ENCODE measurements around the gene MAGED1.

The MAGED1 gene, protein sequence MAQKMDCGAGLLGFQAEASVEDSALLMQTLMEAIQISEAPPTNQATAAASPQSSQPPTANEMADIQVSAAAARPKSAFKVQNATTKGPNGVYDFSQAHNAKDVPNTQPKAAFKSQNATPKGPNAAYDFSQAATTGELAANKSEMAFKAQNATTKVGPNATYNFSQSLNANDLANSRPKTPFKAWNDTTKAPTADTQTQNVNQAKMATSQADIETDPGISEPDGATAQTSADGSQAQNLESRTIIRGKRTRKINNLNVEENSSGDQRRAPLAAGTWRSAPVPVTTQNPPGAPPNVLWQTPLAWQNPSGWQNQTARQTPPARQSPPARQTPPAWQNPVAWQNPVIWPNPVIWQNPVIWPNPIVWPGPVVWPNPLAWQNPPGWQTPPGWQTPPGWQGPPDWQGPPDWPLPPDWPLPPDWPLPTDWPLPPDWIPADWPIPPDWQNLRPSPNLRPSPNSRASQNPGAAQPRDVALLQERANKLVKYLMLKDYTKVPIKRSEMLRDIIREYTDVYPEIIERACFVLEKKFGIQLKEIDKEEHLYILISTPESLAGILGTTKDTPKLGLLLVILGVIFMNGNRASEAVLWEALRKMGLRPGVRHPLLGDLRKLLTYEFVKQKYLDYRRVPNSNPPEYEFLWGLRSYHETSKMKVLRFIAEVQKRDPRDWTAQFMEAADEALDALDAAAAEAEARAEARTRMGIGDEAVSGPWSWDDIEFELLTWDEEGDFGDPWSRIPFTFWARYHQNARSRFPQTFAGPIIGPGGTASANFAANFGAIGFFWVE

DNA sequence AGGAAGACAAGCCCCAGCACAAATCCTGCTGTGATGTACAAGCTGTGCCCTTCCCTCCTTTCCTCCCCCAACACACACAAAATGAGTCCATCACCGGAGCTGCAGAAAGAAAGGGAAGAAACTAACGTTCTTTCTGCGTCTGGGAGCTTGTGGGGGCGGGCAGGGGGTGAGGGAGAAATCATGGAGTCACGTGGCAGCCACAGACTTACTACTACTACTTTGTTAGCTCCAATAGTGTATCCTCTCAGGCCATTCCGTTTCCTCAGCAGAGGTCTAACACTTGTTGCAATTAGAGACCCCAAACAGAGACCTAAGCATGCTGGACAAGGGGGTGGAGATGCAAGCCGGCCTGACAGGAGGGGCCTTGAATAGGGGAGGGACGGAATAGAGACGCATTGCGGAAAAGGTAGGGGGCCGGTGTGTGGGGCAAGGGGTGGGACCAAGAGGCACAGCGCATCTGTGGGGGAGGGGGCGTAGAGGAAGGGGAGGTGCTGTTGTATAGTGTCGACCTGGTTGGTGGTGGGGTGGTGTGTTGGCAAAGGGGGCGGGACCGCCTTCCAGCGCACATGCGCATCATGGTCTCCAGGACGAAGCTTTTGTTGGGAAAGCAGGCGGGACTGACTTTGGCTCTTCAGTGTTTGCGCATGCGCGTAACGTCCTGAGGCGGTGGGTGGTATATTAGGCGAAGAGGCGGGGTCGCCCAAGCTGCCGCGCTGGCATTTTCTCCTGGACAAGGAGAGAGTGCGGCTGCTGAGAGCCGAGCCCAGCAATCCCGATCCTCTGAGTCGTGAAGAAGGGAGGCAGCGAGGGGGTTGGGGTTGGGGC, at the start of gene MAGED1:
TSS of gene MAGED1 (plus strand) at position 703 of the 825 bp plus-strand sequence. CDS start 682 bp downstream, outside the sequence.
- peak; percentile 64 to 65 for DNase-seq (ENCODE audit: low read depth in 2 of 2)

DNA sequence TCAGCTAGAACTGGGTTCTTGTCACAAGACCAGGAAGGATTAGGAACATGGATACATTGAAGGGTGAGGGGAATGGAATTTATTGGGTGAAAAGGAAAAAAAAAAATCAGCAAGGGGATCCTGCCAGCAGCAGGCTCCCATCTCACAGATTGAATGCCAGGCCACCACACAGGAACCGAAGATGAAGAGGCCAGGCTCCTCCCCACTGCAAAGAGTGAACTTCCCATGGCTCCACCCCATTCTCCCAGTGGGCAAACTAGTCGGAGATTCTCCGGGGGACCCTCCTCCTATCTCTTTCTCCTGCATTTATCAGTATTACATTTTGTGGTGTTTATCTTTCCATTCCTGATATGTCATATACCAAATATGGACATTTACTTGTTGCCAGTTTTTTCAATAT, 46.0 kb upstream of the MAGED1 start:
- DNase-seq (ENCODE audit: low read depth in 2 of 2) = no peak

DNA sequence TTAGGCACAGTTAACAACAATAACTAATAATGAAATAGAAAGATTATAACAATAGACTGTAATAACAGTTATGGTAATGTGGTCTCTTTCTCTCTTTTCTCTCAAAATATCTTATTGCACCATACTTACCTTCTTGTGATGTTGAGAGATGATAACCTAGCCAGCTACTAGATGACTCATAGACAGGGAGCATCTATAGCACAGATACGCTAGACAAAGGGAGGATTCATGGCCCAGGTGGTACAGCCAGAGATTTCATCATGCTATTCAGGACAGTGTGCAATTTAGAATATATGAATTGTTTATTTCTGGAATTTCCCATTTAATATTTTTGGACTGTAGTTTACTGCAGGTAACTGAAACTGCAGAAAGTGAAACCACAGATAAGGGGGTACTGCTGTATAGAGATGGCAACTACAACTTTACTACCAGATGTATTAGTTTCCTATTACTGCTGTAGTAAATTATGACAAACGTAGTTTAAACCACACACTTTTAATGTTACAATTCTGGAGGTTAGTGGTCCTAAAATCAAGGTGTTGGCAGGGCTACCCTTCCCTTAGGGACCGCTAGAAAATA, 41.8 kb upstream of the MAGED1 start:
- DNase-seq (ENCODE audit: low read depth in 2 of 2) = no peak

DNA sequence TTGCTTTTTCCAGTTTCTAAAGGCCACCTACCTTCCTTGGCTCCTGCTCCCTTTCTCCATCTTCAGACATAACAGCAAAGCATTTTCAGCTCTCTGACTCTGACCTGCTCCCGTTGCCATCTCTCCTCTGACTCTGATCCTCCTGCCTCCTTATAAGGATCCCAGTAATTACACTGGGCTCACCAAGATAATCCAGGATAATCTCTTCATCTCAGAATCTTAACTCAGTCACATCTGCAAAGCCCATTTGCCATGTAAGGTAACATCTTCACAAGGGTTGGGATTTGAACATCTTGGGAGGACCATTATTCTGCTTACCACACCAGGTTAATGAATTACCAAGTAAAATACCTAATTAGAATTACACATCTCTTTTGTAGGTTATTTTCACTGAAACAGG, 41.3 kb upstream of the MAGED1 start:
- no peak for DNase-seq (ENCODE audit: low read depth in 2 of 2)

DNA sequence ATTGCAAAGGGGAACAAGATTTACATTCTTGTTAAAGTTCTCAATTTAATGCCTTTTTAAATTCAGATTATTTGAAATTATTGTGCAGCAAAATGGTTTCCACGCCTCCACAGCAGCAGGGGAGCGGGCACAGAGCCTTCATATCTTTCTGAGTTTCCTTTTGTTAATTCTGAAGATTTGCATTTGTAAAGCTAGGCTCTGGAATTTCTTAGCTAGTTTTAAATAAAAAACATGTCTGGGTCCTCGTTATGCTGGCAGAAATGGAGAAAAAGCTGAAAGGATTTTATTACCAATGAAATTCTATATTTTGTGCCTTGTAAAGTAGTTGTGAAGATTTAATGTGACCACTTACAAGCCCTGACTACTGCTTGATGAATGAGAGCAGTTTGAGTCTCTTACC, 40.8 kb upstream of the MAGED1 start:
- DNase-seq (ENCODE audit: low read depth in 2 of 2) = no peak

DNA sequence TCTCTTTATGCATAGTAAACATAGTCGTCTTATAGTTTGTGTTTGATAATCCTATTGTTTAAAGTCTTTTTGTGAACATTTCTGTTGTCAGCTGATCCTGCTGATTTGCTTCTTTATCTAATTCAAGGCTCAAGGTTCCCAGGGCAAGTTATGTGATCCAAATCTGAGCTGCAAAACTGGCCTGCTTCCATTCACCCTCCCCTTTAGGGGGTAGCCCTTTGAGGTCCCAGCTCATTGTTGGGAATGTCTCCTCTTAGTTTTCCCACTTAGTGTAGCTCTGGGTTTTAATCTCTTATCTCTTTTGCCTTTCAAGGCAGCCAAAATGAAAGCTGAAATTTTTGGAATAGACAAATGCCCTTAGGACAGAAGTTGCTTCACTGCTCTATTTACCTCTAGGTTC, 40.2 kb upstream of the MAGED1 start:
- no peak for DNase-seq (ENCODE audit: low read depth in 2 of 2)

DNA sequence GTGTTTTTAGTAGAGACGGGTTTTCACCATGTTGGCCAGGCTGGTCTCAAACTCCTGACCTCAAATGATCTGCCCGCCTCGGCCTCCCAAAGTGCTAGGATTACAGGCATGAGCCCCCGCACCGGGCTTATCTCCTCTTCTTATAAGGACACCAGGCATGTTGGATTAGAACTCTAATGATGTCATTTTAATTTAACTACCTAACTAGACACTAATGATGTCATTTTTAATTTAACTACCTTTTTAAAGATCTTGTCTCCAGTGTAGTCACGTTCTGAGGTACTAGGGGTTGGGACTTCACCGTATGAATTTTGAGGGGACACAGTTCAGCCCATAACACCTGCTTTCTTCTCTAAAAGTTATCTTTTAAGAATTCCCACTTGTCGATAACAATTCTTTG, 37.7 kb upstream of the MAGED1 start:
- no peak for DNase-seq (ENCODE audit: low read depth in 2 of 2)

DNA sequence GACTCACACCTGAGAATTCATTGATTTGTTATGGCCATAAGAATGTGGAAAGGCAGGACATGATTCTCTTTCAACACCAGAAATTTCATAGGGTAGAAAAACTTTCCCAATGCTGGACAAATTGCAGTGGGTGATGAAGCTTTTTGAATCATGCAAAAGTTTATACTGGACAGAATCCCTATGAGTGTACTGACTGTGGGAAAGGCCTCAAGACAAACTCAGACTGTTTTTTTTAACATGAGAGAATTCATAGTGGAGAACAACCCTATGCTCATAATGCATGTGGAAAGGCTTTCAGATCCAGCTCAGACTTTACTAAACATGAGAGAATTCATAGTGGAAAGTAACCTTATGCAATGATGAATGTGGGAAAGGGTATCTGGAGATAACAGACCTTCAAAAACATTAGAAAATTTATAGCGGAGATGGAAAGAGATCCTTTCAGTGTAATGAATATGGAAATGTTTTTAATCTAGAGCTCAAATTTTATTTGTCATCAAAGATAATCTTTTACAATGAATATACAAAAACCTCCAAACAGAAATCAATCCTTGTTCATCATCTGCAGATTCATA, 36.2 kb upstream of the MAGED1 start:
- DNase-seq (ENCODE audit: low read depth in 2 of 2) = no peak

DNA sequence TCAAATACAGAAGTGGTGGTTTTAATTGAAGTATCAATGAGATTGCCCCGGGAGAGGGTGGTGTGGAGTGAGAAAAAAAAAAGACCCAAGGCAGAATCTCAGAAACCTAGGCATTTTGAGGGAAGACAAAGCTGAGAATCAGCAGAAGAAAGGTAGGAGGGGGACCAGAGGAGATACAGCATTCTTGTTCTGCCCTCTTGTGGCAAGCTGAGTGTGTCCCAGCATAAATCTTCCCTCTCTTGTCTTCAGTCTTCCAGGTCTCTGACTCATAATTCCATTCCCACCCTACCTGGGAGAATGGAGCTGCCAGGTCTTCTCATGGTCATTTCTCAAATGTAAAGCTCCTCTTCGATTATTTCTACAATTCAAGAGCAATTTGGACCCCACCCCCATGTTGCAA, 32.7 kb upstream of the MAGED1 start:
- no peak for DNase-seq (ENCODE audit: low read depth in 2 of 2)

DNA sequence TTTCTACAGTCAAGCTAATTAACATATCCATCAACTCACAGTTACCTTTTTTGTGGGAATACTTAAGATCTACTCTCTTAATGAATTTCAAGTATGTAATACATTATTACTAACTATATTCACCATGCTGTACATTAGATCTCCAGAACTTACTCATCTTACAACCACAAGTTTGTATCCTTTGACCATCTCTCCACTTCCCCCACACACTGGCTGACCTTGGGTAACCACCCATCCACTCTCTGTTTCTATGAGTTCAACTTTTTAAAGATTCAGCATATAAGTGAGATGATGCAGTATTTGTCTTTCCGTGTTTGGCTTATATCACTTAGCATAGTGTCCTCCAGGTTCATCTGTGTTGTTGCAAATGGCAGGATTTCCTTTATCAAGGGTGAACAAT, 30.5 kb upstream of the MAGED1 start:
- DNase-seq (ENCODE audit: low read depth in 2 of 2) = no peak

DNA sequence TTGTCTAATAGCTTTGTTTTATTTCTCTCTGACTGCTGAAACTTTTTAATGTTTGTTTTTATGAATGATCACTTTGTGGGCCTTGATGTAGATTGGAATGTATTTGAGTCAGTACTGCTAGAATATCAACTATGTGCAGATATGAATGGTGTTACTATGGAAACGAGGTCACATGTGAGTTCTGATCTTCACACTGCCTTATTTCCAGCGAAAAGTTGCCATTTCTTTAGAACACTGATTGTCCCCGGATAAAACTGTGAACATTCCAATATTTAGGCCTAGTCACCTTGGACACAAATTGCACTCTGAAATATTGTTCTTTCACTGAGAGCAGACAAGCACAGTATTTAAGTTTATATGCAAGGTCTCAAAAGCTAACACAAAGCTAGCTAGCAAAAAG, 27.2 kb upstream of the MAGED1 start:
- DNase-seq (ENCODE audit: low read depth in 2 of 2) = no peak

DNA sequence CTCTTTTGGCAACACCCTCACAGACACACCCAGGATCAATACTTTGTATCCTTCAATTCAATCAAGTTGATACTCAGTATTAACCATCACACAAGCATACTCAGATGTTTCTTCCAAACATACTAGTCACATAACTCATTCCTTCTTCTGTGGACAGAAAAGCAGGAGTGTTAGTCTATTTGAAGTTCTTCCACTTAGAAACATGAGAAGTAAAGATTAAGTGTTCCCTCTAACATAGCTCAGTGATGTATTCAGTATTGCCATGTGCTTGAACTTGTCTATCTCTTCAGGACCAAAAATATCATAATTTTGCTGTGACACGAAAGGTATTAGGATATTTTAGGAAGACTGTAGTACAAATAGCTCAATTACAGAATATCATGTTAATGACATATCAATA, 25.8 kb upstream of the MAGED1 start:
- no peak for DNase-seq (ENCODE audit: low read depth in 2 of 2)

DNA sequence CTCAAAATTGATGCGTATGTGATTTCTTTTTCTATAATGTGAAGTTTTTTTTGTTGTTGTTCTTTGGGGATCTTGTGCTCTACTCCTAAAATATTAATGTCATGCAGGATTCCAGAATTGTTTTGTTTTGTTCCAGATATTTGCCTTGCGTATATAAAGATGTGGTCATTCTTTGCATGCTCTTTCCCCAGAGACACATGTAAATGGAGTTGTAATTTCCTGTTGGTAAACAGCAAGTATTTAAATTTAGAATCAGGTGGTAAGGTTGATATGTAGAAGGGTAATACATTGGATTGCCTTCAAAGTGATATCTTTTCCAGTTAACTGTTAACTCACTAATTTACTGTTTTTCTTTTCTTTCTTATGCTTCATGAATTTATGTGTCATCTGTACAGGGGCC, 23.1 kb upstream of the MAGED1 start:
- no peak for DNase-seq (ENCODE audit: low read depth in 2 of 2)

DNA sequence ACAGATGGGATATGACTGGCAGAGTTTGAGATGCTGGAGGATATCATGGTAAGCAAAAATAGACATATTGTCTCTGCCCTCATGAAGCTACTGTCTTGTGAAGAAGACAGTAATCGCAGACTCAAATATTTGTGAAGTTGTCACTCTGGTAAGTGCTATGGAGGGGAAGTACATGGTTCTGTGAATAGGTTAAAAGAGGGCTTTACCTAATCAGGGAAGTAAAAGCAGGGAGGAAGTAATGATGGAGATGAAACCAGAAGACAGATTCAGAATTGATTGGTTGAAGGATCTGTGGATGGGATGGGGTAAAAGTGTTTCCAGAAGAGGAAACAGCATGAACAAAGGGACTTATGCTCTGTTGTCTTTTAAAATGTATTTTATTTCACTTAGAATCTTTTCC, 19.3 kb upstream of the MAGED1 start:
- DNase-seq (ENCODE audit: low read depth in 2 of 2) = no peak

DNA sequence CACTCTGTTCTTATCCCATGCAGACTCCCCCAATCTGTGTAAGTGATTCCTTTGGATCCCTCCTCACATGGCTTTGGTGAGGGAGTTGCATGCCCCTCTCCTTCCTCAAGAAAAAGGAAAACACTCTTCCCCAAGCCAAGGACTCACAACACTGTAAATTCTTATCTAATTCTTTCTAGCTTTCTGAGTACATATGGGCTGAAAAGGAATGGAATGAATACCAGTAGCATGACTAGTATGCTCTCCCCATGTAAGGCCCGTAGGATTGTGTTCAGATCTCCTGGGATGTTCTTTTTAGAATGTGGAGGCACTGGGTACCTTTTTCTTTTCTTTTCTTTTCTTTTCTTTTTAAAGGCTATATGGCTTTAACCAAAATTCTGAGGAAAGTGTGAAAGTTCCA, 17.0 kb upstream of the MAGED1 start:
- DNase-seq (ENCODE audit: low read depth in 2 of 2) = no peak

DNA sequence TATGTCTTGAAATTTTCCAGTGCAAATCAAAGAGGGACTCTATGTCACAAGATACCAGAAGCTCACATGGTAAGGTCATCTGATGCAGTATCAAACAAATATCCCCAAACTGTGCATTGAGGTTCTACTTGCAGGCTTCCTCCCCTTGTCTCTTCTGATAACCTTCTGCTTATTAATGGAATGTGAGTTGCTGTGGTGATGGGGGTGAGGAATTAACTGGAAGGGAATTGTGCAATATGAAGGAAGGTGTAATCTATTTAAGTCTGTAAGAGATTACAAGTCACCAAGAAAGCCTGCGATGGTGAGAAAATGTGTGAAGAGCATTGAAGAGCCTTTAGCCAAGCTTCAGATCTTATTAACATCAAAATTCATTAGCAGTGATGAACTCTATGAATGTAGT, 15.4 kb upstream of the MAGED1 start:
- no peak for DNase-seq (ENCODE audit: low read depth in 2 of 2)

DNA sequence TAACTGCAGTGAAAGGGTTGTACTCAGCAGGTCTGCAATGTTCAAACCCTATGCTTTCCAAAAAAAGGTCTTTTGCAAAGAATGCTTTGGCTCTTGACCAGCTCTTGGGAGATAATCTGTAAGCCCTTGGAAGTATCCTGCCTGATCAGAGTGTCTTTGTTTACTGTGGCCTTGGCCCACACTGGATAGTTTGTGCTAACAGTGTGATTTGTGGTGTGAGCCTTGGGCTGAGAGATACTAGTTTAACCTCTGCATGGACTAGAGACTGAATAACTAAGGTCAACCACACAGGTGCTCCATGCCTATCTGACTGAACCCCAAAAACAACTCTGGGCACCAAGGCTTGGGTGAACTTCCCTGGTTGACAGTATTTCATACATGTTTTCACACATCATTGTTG, 3.6 kb upstream of the MAGED1 start:
- no peak for DNase-seq (ENCODE audit: low read depth in 2 of 2)

DNA sequence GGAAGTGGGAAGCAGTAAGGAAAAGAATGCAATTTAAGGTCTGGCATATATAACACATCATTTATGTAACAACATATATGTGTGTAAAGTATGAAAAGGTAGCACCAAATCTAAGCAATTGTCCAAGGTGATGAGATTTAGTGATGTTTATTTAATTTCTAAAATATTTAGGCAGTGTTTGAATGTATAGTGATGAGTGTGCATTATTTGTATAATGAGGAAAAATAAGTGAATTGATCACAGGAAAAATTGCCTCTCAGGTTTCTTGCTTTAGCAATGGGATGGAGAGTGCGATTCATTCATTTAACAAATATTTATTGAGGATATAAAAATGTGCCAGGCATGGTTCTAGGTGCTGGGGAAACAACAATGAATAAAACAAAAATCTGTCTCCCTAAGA, 2.2 kb upstream of the MAGED1 start:
- DNase-seq (ENCODE audit: low read depth in 2 of 2) = no peak

DNA sequence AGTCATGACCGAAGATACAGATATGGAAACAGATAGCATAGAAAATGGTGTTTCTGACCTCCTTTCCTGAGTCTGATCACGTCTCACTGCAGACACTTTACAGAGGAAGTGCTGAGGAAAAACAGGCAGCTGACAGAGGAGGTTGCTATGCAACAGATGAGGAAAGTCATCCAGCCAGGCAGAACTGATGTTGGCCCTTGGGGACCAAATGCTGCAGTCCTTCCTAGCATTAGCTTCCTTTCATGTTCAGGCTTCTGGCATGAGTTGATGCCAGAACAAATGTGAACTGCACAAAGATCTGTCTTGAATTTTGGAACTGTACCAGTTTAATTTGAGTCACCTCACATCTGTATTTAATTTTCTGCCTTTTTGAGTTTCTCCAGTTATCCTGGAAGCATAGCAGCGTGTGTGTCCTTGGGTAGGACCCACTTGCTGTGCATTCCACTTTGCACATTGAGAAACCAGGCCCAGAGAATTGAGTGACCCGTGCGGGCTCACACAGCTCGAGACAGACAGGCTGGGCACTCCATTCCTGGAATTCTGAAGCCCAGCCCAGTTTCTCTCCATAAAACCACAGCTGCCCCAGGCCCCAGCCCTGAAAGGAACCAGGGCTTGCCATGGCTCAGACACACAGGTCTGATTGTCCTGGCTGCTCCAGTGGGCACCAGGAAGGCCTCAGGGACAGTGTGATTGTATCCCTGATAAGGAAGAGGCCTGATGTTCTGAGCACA, 1.4 kb upstream of the MAGED1 start:
- no peak for DNase-seq (ENCODE audit: low read depth in 2 of 2)

DNA sequence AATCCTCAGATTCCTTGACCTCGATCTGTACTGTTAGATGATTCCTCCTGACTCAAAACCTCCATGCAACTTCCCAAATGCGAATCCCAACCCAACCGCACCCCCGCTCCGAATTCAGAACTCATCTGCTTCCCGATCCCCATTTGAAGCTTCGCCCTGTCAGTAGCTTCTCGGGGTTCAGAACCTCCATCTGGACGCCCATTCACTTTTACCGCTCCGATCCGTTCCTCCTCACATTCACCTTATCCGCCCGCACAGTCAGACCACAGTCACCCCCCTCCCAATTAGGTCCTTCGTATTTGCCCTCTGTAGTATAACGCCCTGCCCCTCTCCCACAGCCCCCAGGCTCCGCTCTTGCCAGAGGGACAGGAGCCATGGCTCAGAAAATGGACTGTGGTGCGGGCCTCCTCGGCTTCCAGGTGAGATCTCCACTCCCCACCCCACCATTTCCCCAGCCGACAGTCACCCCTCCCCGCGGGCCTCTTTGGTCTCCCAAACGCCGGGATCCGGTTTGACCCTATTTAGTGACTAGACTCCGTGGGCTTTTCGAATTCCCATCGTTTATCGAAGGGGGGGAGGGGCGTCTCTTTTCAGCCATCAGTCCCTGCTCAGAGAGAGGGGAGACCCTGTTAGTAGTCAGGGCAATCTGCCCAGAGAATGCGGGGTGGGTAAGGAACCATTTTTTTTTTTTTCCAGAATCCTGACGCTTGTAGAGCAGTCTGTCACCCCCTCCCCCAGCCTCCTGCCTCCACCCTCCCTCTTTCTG, 691 bp downstream of the MAGED1 start:
- no peak for DNase-seq (ENCODE audit: low read depth in 2 of 2)

All from stimulated activated CD8-positive, alpha-beta memory T cell treated with anti-CD3 and anti-CD28 coated beads, Interleukin-7, amount 100 ng/mL, for 4 hours (primary cell).